A549 (cell line): ENCODE results near the gene SEMA6C.

Experiments
- EP300 ChIP-seq, 2 experiments: fragments of >200 bp; sonication (Bioruptor Twin); formaldehyde crosslinking; IDR thresholded peaks; 2 replicates in 1 of 2; 3 replicates in 1 of 2; pipeline ENCODE4 v1.6.1; 2016 to 2017
- POLR2A ChIP-seq: IDR thresholded peaks from 2 replicates; pipeline ENCODE4 v1.6.1; 2012; ENCODE audit warnings: mild to moderate bottlenecking, low read length
- RAD21 ChIP-seq, 2 experiments: fragments of >200 bp in 1 of 2; sonication (Bioruptor Twin) in 1 of 2; formaldehyde crosslinking in 1 of 2; IDR thresholded peaks in 1 of 2; conservative IDR thresholded peaks in 1 of 2; 2 replicates in 1 of 2; 3 replicates in 1 of 2; pipeline ENCODE4 v1.6.1; 2012 to 2018; ENCODE audit warnings: inconsistent platforms in 1 of 2
- TF ChIP-seq, protein P1 (sequence below): fragments of >200 bp; sonication (Bioruptor Twin); formaldehyde crosslinking; IDR thresholded peaks from 3 replicates; pipeline ENCODE4 v1.5.1; 2016
- TF ChIP-seq, protein P2 (sequence below): IDR thresholded peaks from 2 replicates; pipeline ENCODE4 v1.6.1; 2012
- TF ChIP-seq, protein P3 (sequence below): fragments of 450-650 bp; IDR thresholded peaks from 2 replicates; pipeline ENCODE4 v1.6.1; 2014; ENCODE audit warnings: antibody characterized with exemption

DNA sequence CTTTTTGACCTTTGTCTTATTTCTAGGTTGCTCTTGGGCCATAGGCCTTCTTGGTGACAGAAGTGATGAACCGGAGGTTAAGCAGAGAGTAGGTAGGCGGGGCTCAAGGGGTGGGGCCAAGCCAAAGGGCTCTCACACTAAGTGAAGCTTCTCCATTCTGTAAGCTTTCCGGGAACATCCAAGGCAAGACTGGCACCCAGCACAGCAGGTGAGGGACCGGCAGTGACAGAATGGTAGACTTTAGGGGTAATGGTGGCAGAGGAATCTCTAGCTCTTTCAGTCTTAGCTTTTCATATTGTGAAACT lies 10.0 kb upstream of the SEMA6C start, which contains the start of gene TNFAIP8L2:
- no peak for TF ChIP-seq EP300 (IDR thresholded peaks at IDR 0.05)
- TF ChIP-seq, protein P1, sequence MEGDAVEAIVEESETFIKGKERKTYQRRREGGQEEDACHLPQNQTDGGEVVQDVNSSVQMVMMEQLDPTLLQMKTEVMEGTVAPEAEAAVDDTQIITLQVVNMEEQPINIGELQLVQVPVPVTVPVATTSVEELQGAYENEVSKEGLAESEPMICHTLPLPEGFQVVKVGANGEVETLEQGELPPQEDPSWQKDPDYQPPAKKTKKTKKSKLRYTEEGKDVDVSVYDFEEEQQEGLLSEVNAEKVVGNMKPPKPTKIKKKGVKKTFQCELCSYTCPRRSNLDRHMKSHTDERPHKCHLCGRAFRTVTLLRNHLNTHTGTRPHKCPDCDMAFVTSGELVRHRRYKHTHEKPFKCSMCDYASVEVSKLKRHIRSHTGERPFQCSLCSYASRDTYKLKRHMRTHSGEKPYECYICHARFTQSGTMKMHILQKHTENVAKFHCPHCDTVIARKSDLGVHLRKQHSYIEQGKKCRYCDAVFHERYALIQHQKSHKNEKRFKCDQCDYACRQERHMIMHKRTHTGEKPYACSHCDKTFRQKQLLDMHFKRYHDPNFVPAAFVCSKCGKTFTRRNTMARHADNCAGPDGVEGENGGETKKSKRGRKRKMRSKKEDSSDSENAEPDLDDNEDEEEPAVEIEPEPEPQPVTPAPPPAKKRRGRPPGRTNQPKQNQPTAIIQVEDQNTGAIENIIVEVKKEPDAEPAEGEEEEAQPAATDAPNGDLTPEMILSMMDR = no peak
- TF ChIP-seq, protein P2, sequence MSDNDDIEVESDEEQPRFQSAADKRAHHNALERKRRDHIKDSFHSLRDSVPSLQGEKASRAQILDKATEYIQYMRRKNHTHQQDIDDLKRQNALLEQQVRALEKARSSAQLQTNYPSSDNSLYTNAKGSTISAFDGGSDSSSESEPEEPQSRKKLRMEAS = no peak
- no peak for TF ChIP-seq POLR2A
- TF ChIP-seq RAD21 (conservative IDR thresholded peaks at IDR 0.05 in 1 of 2, IDR thresholded peaks at IDR 0.05 in 1 of 2) = no peak
- TF ChIP-seq, protein P3, sequence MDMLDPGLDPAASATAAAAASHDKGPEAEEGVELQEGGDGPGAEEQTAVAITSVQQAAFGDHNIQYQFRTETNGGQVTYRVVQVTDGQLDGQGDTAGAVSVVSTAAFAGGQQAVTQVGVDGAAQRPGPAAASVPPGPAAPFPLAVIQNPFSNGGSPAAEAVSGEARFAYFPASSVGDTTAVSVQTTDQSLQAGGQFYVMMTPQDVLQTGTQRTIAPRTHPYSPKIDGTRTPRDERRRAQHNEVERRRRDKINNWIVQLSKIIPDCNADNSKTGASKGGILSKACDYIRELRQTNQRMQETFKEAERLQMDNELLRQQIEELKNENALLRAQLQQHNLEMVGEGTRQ = no peak
